Measurements from ENCODE around the gene STK4. TPM values are rescaled to one million over a fixed set of nuclear protein-coding genes. Genes with fewer than 3 reads are reported as not detected.

Gene STK4
- total and polyA plus RNA-seq, 2 of the 8 experiments (the other 6 are each of a cell fraction or from before 2014, with no cell fraction given): 12.0 to 34.3 TPM

GRCh38 chr20:44993343-44993742, 27.0 kb downstream of the STK4 start (continued):
- TF ChIP-seq CHD7 (IDR thresholded peaks at IDR 0.05; ENCODE audit: insufficient replicate concordance, low read length) (no peak), HDAC2 (IDR thresholded peaks at IDR 0.05; ENCODE audit: borderline replicate concordance in 1 of 2, low read depth in 2 of 2, low read length in 2 of 2) (no peak), BACH1 (IDR thresholded peaks at IDR 0.05; ENCODE audit: low read length) (no peak), E2F6 (IDR thresholded peaks at IDR 0.05) (no peak), CREB1 (IDR thresholded peaks at IDR 0.05) (no peak), USF2 (IDR thresholded peaks at IDR 0.05; ENCODE audit: low read length) (no peak), HDAC6 (IDR thresholded peaks at IDR 0.05; ENCODE audit: low read depth, low read length) (no peak)

All from H1 (cell line).